ENCODE results near the gene GRIK5.

DNA sequence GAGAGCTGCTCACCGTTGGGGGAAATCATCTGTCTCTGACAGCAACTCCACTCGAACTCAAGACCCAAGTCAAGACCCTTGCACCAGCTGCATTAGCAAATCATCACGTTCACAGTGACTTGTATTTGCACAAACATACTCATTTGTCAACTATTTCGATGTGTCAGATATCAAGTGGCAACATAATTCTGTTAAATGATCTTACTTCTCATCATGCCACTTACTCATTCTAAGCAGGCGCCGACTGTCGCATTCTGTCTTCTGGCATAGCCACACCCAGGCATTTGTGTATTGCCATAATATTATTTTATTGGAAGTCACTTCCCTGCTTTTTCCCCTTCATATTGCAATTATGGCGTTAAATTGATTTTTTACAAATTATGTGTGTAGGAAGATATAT, 53.0 kb downstream of the GRIK5 start:
- TF ChIP-seq, protein P1, sequence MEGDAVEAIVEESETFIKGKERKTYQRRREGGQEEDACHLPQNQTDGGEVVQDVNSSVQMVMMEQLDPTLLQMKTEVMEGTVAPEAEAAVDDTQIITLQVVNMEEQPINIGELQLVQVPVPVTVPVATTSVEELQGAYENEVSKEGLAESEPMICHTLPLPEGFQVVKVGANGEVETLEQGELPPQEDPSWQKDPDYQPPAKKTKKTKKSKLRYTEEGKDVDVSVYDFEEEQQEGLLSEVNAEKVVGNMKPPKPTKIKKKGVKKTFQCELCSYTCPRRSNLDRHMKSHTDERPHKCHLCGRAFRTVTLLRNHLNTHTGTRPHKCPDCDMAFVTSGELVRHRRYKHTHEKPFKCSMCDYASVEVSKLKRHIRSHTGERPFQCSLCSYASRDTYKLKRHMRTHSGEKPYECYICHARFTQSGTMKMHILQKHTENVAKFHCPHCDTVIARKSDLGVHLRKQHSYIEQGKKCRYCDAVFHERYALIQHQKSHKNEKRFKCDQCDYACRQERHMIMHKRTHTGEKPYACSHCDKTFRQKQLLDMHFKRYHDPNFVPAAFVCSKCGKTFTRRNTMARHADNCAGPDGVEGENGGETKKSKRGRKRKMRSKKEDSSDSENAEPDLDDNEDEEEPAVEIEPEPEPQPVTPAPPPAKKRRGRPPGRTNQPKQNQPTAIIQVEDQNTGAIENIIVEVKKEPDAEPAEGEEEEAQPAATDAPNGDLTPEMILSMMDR (IDR thresholded peaks at IDR 0.05; ENCODE audit: extremely low read depth in 1 of 2, insufficient read depth in 1 of 2, low read depth in 1 of 2, low read length in 2 of 2): no peak
- TF ChIP-seq POLR2AphosphoS5 (IDR thresholded peaks at IDR 0.05; ENCODE audit: insufficient read depth, low read depth, low read length): no peak
- no peak for TF ChIP-seq EZH2 (IDR thresholded peaks at IDR 0.05; ENCODE audit: borderline replicate concordance, low read depth, low read length, severe bottlenecking)
- no peak for TF ChIP-seq POLR2A (IDR thresholded peaks at IDR 0.05; ENCODE audit: low read depth, low read length)
- TF ChIP-seq, protein P2, sequence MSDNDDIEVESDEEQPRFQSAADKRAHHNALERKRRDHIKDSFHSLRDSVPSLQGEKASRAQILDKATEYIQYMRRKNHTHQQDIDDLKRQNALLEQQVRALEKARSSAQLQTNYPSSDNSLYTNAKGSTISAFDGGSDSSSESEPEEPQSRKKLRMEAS (IDR thresholded peaks at IDR 0.05; ENCODE audit: insufficient read depth, insufficient read length): no peak
- no peak for TF ChIP-seq MYC (IDR thresholded peaks at IDR 0.05; ENCODE audit: low read depth, low read length)
- no peak for TF ChIP-seq FOS (IDR thresholded peaks at IDR 0.05; ENCODE audit: borderline replicate concordance, insufficient read depth, low read length)

All from endothelial cell of umbilical vein (primary cell).